ENCODE measurements around the gene MCOLN2.

- TF ChIP-seq, protein P1, sequence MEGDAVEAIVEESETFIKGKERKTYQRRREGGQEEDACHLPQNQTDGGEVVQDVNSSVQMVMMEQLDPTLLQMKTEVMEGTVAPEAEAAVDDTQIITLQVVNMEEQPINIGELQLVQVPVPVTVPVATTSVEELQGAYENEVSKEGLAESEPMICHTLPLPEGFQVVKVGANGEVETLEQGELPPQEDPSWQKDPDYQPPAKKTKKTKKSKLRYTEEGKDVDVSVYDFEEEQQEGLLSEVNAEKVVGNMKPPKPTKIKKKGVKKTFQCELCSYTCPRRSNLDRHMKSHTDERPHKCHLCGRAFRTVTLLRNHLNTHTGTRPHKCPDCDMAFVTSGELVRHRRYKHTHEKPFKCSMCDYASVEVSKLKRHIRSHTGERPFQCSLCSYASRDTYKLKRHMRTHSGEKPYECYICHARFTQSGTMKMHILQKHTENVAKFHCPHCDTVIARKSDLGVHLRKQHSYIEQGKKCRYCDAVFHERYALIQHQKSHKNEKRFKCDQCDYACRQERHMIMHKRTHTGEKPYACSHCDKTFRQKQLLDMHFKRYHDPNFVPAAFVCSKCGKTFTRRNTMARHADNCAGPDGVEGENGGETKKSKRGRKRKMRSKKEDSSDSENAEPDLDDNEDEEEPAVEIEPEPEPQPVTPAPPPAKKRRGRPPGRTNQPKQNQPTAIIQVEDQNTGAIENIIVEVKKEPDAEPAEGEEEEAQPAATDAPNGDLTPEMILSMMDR (conservative IDR thresholded peaks at IDR 0.05), result no peak
- TF ChIP-seq EZH2 (IDR thresholded peaks at IDR 0.05; ENCODE audit: low read depth), result no peak
Observed at GRCh38 chr1:84982395-84982794, 14.5 kb downstream of the MCOLN2 start.

All from PC-9 (cell line).